ENCODE results near the gene ELP4. TPM values are rescaled to one million over a fixed set of nuclear protein-coding genes. Genes with fewer than 3 reads are reported as not detected.

ELP4 gene
- total and polyA plus RNA-seq, 9 of the 15 experiments (the other 6 are each of a cell fraction or from before 2014, with no cell fraction given) = 24.1 to 60.3 (median 38.7) TPM

- BruUV-seq (replicated peaks) = no TSS peak
Observed at GRCh38 chr11:31821235-31821764, 311.7 kb downstream of the ELP4 start.

GRCh38 chr11:31821766-31822165 is 312.2 kb downstream of the ELP4 start:
- no peaks in the 10 kb centered on the region for H3K79me2 ChIP-seq (ENCODE audit: control insufficient read depth, insufficient read depth, low read length)
- WGBS (ENCODE audit: insufficient coverage, low coverage, missing lambda C conversion rate) = 10% methylated on average over 8 of the region's 8 CpGs
- H3K36me3 ChIP-seq (ENCODE audit: control insufficient read depth, insufficient read depth, low read length) = no peaks in the 10 kb centered on the region
- H3K9me1 ChIP-seq (ENCODE audit: control insufficient read depth, insufficient read depth, low read length) = no peaks in the 10 kb centered on the region
- H3K4me1 ChIP-seq (replicated peaks in 1 of 2; ENCODE audit: control insufficient read depth in 2 of 2, insufficient read depth in 2 of 2, low read length in 2 of 2) = peaks cover 0 to 35% of the 10 kb centered on the region in 2 experiments; a peak in 3 of 5 replicates
- no peaks in the 10 kb centered on the region for H3K9me3 ChIP-seq (replicated peaks; ENCODE audit: control insufficient read depth, insufficient read depth, low read depth, low read length)
- H3K4me2 ChIP-seq (ENCODE audit: insufficient read depth, low read length) = no peak overlapping the region
- peaks cover 62 to 77% of the 10 kb centered on the region in 2 experiments for H3K27me3 ChIP-seq (ENCODE audit: control insufficient read depth in 2 of 2, insufficient read depth in 2 of 2, low read length in 2 of 2)
- H3K9ac ChIP-seq (ENCODE audit: insufficient read depth in 1 of 2, low read depth in 2 of 2, low read length in 2 of 2) = no peak overlapping the region
- intact Hi-C loops (cut with micrococcal nuclease) (no loop called here), in situ Hi-C loops (cut with MboI) (no loop called here)
- ChIA-PET CTCF (ENCODE audit: low intra/inter-chr PET ratio) (no interaction called here), POLR2A (no interaction called here)
- DNase-seq (ENCODE audit: extremely low read depth in 1 of 4, low spot score in 3 of 4) (no peak), FAIRE-seq (no peak), ATAC-seq (no peak)
- no peaks in the 10 kb centered on the region for H4K20me1 ChIP-seq (replicated peaks; ENCODE audit: control insufficient read depth, insufficient read depth, low read length)
- no peak overlapping the region for H3K4me3 ChIP-seq
- H3K27ac ChIP-seq (ENCODE audit: extremely low read depth, low read depth, low read length) = no peak overlapping the region
- BruUV-seq (replicated peaks) = no TSS peak
- no peak overlapping the region for H2AFZ ChIP-seq (ENCODE audit: low read depth, low read length)
- TF ChIP-seq ZNF780A (CRISPR knock-in tag; IDR thresholded peaks at IDR 0.05) (no peak), JUN (IDR thresholded peaks at IDR 0.05; ENCODE audit: borderline replicate concordance, low read depth, low read length) (no peak), JUN (CRISPR knock-in tag; IDR thresholded peaks at IDR 0.05; ENCODE audit: borderline replicate concordance) (no peak), MAX (CRISPR knock-in tag; IDR thresholded peaks at IDR 0.05) (no peak), SOX6 (IDR thresholded peaks at IDR 0.05) (no peak), ILK (tag; IDR thresholded peaks at IDR 0.05; ENCODE audit: borderline replicate concordance, low read depth) (no peak), ZC3H4 (CRISPR knock-in tag; IDR thresholded peaks at IDR 0.05; ENCODE audit: borderline replicate concordance) (no peak)

More at GRCh38 chr11:31821235-31821764, 311.7 kb downstream of the ELP4 start:
- H3K9me1 ChIP-seq (ENCODE audit: control insufficient read depth, insufficient read depth, low read length) = no peaks in the 10 kb centered on the region
- H3K36me3 ChIP-seq (ENCODE audit: control insufficient read depth, insufficient read depth, low read length) = no peaks in the 10 kb centered on the region
- CTCF ChIA-PET (ENCODE audit: low intra/inter-chr PET ratio) = no interaction called here
- POLR2A ChIA-PET = no interaction called here
- H3K27me3 ChIP-seq (ENCODE audit: control insufficient read depth in 2 of 2, insufficient read depth in 2 of 2, low read length in 2 of 2) = peaks cover 58 to 78% of the 10 kb centered on the region in 2 experiments
- no peaks in the 10 kb centered on the region for H3K9me3 ChIP-seq (replicated peaks; ENCODE audit: control insufficient read depth, insufficient read depth, low read depth, low read length)
- WGBS (ENCODE audit: insufficient coverage, low coverage, missing lambda C conversion rate) = 7% methylated on average over 5 of the region's 5 CpGs
- intact Hi-C loops (cut with micrococcal nuclease) (no loop called here), in situ Hi-C loops (cut with MboI) (no loop called here)
- no peak overlapping the region for H3K9ac ChIP-seq (ENCODE audit: insufficient read depth in 1 of 2, low read depth in 2 of 2, low read length in 2 of 2)
- no peak overlapping the region for H3K4me2 ChIP-seq (ENCODE audit: insufficient read depth, low read length)
- ATAC-seq (no peak), FAIRE-seq (no peak), DNase-seq (ENCODE audit: extremely low read depth in 1 of 4, low spot score in 3 of 4) (no peak)
- H3K4me3 ChIP-seq = no peak overlapping the region
- H3K4me1 ChIP-seq (replicated peaks in 1 of 2; ENCODE audit: control insufficient read depth in 2 of 2, insufficient read depth in 2 of 2, low read length in 2 of 2) = peaks cover 0 to 38% of the 10 kb centered on the region in 2 experiments; a peak in 2 of 5 replicates
- H2AFZ ChIP-seq (ENCODE audit: low read depth, low read length) = no peak overlapping the region
- H4K20me1 ChIP-seq (replicated peaks; ENCODE audit: control insufficient read depth, insufficient read depth, low read length) = no peaks in the 10 kb centered on the region
- H3K79me2 ChIP-seq (ENCODE audit: control insufficient read depth, insufficient read depth, low read length) = no peaks in the 10 kb centered on the region
- no peak overlapping the region for H3K27ac ChIP-seq (ENCODE audit: extremely low read depth, low read depth, low read length)
- TF ChIP-seq CREB3 (tag; conservative IDR thresholded peaks at IDR 0.05; ENCODE audit: low read depth) (no peak), PPARD (CRISPR knock-in tag; IDR thresholded peaks at IDR 0.05) (no peak), ZNF785 (CRISPR knock-in tag; IDR thresholded peaks at IDR 0.05) (no peak), FOXA3 (CRISPR knock-in tag; conservative IDR thresholded peaks at IDR 0.05 in 1 of 2, IDR thresholded peaks at IDR 0.05 in 1 of 2) (no peak), TAF7 (tag; IDR thresholded peaks at IDR 0.05) (no peak), TAL1 (IDR thresholded peaks at IDR 0.05) (no peak), ELF4 (CRISPR knock-in tag; IDR thresholded peaks at IDR 0.05) (no peak)

Data from K562 (cell line).